ENCODE results near the gene CD99L2.

DNA sequence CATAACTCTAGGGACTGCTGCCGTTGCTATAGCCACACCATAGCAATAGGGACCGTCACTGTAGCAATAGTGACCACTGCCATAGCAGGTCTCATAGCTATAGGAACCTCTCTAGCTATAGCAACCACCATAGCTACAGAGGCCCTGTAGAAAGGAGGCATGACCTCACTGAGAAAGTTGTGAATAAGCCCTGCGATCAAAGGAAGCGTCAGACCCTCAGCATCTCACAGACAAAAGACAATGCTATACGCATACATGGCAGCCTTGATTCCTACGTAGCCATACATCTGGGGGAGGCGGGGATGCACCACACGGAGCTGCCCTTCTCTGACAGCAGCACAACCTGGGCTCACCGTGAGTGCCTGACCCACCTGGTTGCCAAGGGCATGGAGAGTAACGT lies 116.8 kb downstream of the CD99L2 start:
- TF ChIP-seq POLR2A (IDR thresholded peaks at IDR 0.05) (no peak), POLR2AphosphoS5 (IDR thresholded peaks at IDR 0.05; ENCODE audit: insufficient read depth in 1 of 2, low read depth in 1 of 2) (no peak)
